Stimulated activated CD4-positive, alpha-beta T cell treated with anti-CD3 and anti-CD28 coated beads, Interleukin-12 subunit alpha, Interleukin-12 subunit beta, amount 100 ng/mL, for 4 hours (primary cell): ENCODE data around the gene FFAR4.

Experiments
- DNase-seq: peaks from one replicate; pipeline ENCODE4 v3.0.0-alpha.2; 2020

Gene FFAR4

GRCh38 chr10:93601146-93601773 is 34.8 kb downstream of the FFAR4 start, which contains the start of gene RBP4:
TSS of gene RBP4 (minus strand) at chr10:93601235. CDS start at chr10:93601028, 207 bp downstream.
- DNase-seq = no peak

- DNase-seq = no peak
Measured at GRCh38 chr10:93601774-93602162, 35.3 kb downstream of the FFAR4 start.

GRCh38 chr10:93603023-93603422 is 36.6 kb downstream of the FFAR4 start:
- DNase-seq = no peak

- DNase-seq = no peak
Measured at GRCh38 chr10:93604146-93604545, 37.7 kb downstream of the FFAR4 start.

GRCh38 chr10:93608421-93608820 is 42.0 kb downstream of the FFAR4 start:
- DNase-seq = no peak

GRCh38 chr10:93612311-93612710 is 45.8 kb downstream of the FFAR4 start, which contains the start of gene PDE6C:
TSS of gene PDE6C (plus strand) at chr10:93612537. CDS start at chr10:93612726, 189 bp downstream.
- no peak for DNase-seq

- DNase-seq = no peak
Measured at GRCh38 chr10:93613126-93613525, 46.7 kb downstream of the FFAR4 start.

GRCh38 chr10:93614101-93614825 is 47.8 kb downstream of the FFAR4 start:
- DNase-seq = no peak

GRCh38 chr10:93615576-93616235 is 49.2 kb downstream of the FFAR4 start:
- DNase-seq = no peak

GRCh38 chr10:93620925-93621324 is 54.5 kb downstream of the FFAR4 start:
- DNase-seq = no peak

GRCh38 chr10:93622942-93623341 is 56.5 kb downstream of the FFAR4 start:
- no peak for DNase-seq

GRCh38 chr10:93628858-93629257 is 62.4 kb downstream of the FFAR4 start:
- no peak for DNase-seq

GRCh38 chr10:93629647-93630305 is 63.3 kb downstream of the FFAR4 start:
- DNase-seq = no peak

- no peak for DNase-seq
Measured at GRCh38 chr10:93630625-93631557, 64.4 kb downstream of the FFAR4 start.
